Stimulated activated naive CD4-positive, alpha-beta T cell treated with Interleukin-2 at 50 U/mL for 16 hours (primary cell): ENCODE results near the gene HIPK2.
"Not testable (repeated sequence)": the region's sequence is repeated elsewhere in the genome, so short reads cannot be mapped to it uniquely, and the experiment has no call there.

Experiments
- DNase-seq: peaks from one replicate; lab custom pipeline; 2025; lab: John Stamatoyannopoulos, UW

The HIPK2 gene

DNA sequence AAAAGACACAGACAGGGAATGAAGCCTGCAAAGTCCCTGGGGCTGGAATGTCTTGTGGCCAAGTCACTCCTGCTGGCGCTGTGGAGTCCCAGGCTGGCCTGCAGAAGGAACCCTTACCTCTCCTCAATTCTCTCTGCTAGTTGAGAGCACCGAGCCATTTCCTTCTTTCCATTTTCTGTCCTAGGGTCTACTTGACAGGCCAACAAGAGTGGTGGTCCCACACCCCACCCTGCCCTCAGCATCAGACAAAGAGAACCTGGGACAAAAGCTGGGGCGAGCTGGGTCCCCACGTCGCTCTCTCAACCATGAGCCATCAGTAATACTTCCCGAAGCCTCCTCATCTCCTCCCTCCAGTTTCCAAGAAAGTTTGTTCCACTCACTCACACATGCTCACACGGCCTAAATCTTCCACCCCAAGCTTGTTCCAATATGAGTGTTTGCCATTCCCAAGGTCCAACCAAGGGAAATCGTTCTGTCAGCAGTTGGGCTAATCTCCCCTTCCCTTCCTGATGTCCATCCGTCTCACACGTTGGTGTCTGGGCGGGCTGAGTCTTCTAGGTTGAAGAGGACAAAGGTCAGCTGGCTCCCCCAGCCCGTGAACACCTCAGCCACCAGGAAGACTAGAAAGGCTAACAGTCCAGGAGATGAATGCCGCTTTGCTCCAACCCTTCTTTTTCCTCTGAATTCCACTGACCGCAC is 210.0 kb downstream of the HIPK2 start:
- DNase-seq: no peak

DNA sequence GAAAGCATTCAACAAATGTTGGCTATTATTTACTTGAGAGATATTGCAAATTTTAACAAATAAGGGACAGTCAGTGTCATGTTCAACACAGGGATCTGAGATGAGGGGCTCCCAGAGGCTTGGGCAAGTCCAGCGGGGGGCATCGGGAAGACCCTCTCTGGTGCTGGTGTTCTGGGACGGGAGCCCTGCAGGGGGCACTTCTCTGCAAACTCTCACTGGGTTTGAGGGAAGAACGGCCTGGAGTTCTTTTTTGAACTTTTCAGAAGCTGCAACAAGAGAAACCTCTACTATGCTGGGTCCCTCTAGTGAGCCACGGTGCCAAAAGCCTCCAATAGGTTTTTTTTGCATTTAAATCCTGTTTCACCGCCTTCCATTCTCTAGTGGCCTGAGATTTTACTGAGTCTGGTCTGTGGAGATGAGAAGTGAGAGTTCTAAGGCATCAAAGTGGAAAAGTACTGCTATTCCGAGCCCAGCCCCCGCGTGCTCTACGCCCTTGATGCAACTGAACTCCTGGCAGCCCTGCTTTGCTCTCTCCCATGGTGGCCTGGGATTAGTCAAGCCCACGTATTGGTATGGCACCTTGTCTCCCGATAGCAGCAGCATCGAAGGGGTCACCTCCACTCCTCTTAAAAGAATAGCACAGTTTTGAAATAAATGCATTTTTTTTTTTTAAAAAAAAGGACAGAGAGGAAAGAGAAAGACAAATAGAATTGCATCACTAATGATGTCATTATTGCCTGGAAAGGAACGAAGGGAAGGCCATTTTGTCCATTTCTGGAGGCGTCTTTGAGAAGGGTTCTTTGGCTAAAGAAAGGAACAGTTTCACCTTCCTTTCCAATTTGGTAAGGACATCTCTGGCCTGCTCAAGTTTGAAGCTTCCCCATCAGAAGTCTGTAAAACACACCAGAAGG is 210.8 kb downstream of the HIPK2 start:
- DNase-seq: no peak

DNA sequence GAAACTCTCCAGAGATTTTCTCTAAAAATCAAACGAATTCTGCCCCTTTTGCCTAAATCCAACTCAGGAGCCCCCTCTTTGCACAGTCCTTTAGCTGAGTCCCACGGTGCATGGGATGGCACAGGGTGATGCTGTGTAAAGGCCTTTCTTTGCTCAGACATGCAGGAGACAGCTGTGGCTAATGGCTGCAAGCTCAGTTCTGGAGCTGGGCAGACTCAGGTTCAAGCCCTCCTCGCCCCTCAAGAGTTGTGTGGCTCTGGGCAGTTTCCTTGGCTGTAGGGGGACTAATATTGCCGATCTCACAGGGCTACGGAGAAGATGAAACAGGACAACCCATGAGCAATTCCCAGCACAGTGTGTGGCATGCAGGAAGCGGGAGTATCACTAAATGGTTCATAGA is 211.7 kb downstream of the HIPK2 start:
- no peak for DNase-seq

DNA sequence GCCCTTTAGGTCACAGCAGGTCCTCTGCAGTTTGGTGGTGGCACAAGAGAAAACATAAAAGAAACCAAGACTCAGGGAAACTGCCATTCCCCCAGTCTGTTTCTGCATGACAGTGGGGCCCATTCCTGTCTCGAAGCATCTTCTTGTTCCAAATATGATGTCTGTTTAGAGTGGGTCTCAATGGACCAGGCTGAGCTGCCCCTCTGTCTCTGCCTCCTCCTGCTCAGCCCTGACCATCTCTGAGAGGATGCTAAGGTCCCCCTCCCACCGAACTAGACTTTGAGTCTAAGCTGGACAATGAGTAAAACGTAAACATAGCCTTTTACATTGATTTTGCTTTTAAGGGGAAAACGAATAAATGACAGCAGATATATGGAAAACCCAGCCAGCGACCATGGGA is 213.9 kb downstream of the HIPK2 start:
- no peak for DNase-seq

DNA sequence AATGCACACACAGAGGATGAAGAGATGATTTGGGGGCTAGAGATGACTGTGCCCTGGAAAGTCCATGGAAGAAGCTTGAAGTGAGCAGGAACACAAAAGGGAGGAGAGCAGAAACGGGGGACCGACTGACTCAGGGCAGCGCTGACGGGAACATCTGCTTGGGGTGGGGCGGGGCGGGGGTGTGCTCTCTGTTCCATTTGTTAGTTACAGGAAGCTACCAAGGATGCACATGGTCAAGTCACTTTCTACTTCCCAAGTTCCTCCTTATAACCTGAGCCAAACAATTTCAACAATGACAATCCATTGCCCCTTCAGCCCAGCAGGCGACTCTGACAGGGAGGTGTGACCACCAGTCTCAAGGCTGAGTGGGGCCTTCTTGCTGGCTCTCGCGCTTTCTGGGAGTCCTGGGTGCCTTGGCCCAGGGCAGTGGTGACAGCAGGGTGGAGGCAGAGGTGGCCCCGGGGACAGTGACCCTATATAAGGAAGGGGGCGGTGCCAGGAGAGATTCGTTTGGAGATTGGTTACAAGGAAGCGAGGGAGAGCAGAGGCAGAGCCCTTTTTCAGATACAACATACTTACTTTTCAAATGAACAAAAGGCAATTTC is 214.7 kb downstream of the HIPK2 start:
- DNase-seq: no peak

DNA sequence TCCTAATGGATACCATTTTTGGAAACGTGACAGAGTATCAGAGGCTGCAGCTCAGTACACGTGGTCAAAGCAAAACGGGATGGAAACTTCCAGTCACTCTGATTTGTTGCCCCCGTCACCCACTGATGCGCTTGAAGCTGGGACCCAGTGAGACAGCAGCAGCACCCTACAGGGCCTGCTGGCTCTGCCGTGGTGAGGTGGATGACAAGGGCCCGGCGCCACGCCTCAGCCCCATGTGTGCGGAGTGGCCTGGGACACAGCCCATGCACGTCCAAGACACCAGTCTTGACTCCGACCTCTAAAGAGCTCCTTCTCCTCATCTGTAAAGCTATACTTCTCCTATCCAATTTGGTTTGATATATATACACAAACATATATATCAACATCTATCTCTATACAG is 215.3 kb downstream of the HIPK2 start:
- no peak for DNase-seq

DNA sequence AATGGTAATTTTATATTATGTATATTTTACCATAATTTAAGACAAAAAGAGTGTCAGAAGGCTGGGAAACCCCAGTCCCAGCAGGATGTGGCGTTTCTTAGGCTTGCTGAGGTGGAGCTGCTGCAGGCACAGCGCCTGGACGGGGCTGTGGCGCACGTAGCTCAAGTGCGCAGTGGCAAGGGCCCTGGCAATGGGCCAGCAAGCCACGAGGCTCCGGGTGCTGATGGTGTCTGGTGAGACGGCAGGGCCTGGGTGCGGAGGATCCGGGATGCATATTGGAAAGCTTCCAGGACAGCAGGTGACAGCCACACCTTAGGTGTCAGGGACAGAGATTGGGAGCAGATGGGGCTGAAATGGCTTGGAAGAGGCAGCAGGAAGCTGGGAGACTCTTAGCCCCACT is 217.1 kb downstream of the HIPK2 start:
- no peak for DNase-seq

DNA sequence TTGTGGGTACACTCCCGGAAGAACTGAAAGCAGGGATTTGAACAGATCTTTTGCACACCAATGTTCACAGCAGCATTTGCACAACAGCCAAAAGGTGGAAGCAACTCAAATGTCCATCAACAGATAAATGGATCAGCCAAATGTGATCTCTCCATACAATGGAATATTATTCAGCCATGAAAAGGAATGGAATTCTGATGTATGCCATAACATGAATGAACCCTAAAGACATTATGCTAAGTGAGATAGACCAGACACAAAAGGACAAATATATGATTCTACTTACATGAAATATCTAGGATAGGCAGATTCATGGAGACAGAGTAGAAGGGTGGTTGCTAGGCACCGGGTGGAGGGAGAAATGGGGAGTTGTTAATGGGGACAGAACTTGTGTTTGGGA is 217.6 kb downstream of the HIPK2 start:
- no peak for DNase-seq

DNA sequence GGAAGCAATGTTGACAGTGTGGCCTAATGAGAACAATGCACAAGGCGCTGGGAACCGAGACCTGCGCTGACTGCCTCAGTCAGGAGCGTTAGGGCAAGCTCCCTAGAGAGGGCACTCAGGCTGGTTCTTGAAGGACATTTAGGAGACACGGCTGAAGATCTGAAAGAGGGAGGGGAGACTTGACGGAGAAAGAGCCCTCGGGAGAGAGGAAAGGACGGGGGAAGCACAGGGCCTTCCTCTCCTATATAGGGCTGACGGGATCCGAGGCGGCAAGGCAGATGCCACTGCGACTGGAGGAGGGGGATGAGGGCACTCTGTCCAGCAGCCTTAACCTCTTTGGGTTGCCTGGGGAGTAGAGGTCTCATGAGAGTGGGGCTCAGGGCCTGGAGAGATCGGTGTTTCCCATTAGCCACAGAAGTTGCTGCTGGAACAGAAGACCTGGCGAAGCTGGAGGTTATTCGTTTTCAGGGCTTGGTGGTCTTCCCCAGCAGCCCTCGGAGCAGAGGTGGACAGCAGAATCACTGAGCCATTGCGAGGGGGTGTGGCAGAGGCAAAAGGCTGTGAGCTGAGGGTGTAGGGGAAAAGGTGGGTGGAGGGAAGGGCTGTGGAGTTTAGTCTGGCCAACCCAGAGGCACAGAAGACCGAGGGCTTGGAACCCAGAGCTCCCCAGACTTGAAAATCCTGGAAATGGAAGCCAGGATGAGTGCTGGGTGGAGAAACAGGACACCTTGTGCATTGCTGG is 218.3 kb downstream of the HIPK2 start:
- no peak for DNase-seq

DNA sequence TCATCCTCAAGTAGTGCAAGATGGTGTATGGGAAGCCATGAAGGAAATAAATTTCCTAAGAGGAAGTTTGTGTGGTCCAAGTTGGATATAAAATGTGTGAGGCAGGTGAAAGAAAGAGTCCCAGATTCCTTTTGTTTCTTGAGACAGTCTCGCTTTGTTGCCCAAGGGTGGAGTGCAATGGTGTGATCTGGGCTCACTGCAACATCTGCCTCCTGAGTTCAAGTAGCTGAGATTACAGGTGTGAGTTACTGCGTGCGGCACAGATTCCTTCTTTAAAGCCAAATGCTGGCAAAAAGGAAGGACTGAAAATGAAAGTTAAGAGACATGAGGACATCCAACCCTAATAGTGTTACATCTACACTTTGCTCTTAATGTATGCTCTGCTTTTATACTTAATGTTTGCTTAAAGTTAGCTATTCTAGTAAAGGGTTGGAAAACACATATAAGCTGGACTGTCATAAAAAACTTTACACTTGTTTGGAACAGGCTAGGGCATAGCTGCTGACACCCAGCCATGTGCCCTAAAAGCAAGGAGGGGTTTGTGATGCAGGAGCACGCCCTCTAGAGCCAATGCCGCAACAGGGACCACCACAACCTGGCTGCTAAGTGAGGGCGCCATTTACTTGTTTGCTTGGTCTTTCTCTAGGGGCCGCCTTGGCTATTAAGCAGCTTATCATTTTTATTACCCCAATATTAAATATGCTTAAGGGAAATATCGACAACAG is 219.8 kb downstream of the HIPK2 start:
- no peak for DNase-seq

DNA sequence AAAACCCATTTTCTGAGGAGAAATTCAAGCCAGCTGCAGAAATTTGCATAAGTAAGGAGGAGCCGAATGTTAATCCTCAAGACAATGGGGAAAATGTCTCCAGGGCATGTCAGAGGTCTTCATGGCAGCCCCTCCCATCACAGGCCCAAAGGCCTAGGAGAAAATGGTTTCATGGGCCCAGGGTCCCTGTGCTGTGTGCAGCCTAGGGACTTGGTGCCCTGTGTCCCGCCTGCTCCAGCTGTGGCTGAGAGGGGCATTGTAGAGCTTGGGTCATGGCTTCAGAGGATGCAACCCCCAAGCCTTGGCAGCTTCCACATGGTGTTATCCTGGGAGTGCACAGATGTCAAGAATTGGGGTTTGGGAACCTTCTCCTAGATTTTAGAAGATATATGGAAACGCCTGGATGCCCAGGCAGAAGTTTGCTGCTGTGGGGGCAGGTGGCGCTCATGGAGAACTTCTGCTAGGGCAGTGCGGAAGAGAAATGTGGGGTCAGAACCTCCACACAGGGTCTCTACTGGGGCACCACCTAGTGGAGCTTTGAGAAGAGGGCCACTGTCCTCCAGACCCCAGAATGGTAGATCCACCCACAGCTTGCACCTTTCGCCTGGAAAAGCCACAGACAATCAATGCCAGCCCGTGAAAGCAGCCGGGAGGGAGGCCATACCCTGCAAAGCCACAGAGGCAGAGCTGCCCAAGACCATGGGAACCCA is 223.7 kb downstream of the HIPK2 start:
- DNase-seq: not testable (repeated sequence)

DNA sequence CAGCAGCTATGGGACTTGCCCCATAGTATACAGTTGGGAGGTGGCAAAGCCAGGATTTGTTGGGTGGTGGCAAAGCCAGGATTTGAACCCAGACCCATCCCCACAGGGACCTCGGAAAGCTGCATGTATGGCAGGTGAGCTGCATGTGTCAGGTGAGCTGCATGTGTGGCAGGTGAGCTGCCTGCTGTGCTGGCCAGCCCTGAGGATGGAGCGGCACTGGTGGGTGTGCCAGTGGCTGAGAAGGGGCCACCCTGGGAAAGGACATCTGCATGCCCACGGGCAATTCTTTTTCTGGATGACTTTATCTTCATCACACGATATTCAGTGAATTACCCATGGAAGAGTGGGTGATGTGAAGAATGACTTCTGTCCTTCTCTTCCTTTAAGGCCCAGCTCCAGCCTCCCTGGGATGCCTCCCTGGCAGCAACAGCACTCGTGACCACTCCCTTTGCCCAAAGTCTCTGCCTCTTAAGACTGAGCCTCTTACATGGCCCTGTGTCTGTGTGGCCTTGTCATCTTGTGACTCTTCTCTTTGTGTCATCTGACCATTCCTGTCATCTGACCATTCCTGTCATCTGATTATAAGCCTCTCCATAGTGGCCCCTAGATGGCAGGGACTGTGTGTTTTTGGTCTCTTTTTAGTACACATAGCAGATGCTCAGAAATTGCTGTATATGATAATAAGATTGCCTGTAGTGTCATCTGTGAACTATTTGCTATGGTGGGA is 229.3 kb downstream of the HIPK2 start:
- DNase-seq: no peak

DNA sequence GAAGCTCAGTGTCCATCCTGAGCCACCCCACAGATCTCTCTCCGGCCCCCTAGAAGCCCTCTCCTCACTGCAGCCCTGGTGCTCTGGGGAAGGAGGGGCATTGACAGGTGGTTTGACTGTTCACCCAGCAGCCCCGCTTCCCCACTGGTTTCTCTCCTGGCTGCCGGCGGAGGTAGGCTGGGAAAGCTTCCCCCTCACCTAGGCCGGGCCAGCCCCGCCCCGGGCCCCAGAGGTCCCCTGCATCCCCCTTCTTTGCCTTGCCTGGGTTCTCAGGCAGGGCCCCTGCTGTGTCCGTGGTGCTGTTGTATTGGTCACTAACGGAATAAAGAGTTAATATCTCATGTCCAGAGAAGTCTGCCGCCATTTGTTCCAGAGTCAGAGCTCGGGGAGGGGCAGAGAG is 233.2 kb downstream of the HIPK2 start:
- no peak for DNase-seq

DNA sequence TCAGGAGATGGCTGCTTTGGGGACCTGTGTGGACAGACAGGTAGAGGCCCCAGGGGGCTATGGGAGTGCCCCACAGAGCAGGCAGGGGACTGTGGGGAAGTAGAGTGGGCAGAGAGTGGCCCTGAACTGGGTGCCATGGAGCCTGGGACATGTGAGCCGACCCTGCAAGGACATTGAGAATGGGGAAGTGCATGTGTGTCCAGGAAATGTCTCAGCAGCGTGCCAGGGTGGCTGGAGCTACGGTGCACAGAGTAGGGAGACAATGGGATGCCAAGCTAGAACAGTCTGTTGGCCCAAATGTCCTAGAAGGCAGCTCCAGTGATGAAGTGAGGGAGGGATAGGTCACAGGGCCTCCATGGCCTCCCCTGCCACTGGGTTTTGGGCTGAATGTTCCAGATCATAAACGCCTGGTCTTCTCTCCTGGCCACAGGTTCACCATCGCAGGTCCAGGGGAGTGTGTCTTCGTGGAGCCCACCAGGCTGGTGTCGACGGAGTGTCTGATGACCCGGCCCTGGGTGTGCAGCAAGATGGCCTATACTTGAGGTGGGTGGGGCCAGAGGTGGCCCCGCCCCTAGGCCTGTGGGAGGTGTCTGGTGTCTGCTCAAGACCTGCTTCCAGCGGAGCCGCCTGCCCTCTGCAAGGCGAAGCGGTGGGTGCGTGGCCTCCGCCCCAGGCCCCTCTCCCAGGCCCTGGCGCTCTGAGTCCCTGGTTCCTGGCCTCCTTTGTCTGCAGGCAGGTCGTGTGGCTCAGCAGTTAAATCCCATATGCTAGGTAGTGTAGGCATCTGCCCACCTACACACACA is 233.8 kb downstream of the HIPK2 start:
- DNase-seq: no peak

DNA sequence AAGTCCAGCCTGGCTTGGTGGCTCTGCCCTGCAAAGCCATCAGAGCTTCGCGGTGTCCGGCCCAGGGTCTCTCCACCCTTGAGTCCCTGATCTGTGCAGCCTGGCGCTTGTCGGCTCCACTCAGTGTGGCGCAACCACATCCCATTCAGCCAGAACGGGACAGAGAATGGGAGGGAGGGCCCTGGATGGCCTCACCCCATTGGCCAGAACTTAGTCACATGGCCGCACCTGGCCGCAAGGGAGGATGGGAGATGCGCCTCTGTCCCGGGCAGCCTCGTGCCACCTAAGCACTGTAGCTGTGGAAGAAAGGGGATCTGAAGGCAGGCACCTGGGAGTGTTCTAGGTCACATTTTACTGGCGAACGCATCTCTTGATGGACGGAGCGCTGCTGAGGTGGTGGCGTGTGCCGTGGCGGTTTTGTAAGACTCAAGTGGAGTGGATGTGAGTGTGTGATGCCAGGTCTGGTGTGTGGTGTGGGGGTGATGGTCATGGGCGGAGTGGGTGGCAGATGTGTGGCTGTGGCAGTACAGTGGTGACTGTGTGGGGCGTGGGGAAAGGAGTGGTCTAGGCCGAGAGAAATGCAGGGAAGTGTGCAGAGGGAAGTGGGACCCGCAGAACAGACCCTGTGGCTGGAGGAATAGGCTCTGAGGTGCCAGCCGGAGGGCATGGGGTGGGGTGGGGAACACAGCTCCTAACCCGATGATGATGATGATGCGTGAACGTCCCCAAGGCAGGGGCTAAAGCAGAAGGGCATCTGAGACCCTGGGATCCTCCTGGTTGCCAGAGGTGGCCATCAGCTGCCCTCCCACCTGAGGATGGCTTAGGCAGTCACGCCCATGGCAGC is 235.3 kb downstream of the HIPK2 start:
- no peak for DNase-seq

DNA sequence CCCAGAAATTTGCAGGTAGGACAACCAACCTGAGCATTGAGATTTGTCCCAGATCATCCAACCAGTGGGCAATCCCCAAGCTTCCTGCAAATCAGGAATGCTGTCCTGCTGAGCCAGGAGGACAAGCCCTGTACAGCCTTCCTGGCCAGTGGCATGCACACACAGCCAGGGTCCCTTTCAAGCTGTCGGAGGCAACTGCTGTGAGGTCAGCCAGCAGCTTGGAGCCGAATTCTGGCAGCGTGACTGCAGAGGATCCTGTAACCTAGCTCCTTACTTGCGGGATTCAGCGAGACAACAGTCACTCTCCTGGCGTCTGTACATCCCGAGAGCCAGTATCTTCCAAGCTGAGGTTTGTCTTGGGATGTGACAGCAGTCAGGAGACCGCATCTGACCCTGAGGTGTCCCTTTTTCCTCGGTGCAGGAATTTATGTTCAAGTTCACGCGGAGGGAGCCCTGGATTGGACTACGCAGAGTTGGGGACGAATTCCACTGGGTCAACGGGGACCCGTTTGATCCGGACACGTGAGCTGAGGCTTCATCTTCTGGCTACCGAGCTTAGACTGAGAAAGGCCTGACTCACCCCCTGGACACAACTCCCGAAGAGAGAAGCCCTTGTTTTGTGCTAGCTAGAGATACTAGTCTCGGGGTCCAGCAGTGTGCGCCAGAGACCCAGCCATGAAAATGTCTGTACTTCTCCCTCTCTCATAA is 236.0 kb downstream of the HIPK2 start:
- no peak for DNase-seq

DNA sequence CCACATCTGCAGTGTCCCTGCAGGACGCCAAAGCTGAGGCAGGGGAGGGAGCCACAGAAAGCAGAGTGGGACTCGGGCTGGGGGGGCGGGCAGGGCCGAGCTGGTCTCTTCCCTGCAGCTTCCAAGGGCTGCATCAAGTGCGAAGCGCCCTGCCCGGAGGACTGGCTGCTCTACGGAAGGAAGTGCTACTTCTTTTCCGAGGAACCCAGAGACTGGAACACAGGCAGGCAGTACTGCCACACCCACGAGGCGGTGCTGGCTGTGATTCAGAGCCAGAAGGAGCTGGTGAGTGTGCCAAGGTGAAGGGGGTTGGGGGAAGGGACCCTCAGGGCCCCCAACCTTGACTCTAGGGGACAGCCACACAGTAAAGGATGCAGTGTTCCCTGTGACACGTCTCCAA is 237.6 kb downstream of the HIPK2 start:
- DNase-seq: no peak
